HG03045 (cell line): ENCODE measurements around the gene ZDHHC12.

Source experiments
- ATAC-seq: cut with Tn5 transposase; IDR thresholded peaks from one replicate; pipeline ENCODE4 v1.9.1; 2021; ENCODE audit warnings: mild to moderate bottlenecking, moderate library complexity; ENCODE audit not compliant: unreplicated experiment

The ZDHHC12 gene

GRCh38 chr9:128731093-128731492 lies 7.2 kb upstream of the ZDHHC12 start:
- ATAC-seq: no peak

GRCh38 chr9:128729766-128730517 lies 6.0 kb upstream of the ZDHHC12 start:
- no peak for ATAC-seq

- ATAC-seq: no peak
These were observed 5.4 kb upstream of the ZDHHC12 start for GRCh38 chr9:128729302-128729701.

GRCh38 chr9:128728298-128728697 lies 4.4 kb upstream of the ZDHHC12 start:
- no peak for ATAC-seq

GRCh38 chr9:128727640-128728248 lies 3.8 kb upstream of the ZDHHC12 start:
- ATAC-seq: no peak

- no peak for ATAC-seq
These were observed 851 bp upstream of the ZDHHC12 start for GRCh38 chr9:128724744-128725211.

- no peak for ATAC-seq
These were observed 518 bp downstream of the ZDHHC12 start for GRCh38 chr9:128723352-128723865.

GRCh38 chr9:128722380-128723351 lies 1.3 kb downstream of the ZDHHC12 start:
- no peak for ATAC-seq

- no peak for ATAC-seq
These were observed 2.4 kb downstream of the ZDHHC12 start for GRCh38 chr9:128721487-128722010.

GRCh38 chr9:128720841-128721486 lies 3.0 kb downstream of the ZDHHC12 start:
- ATAC-seq: no peak

GRCh38 chr9:128719919-128720605 lies 3.9 kb downstream of the ZDHHC12 start:
- ATAC-seq: no peak

- ATAC-seq: no peak
These were observed 5.5 kb downstream of the ZDHHC12 start for GRCh38 chr9:128718475-128718874.

GRCh38 chr9:128718047-128718446 lies 5.9 kb downstream of the ZDHHC12 start:
- no peak for ATAC-seq

GRCh38 chr9:128716581-128717254 lies 7.2 kb downstream of the ZDHHC12 start:
- ATAC-seq: no peak

GRCh38 chr9:128715436-128715750 lies 8.5 kb downstream of the ZDHHC12 start:
- no peak for ATAC-seq

GRCh38 chr9:128714586-128715435 lies 9.1 kb downstream of the ZDHHC12 start:
- ATAC-seq: no peak

GRCh38 chr9:128713941-128714573 lies 9.9 kb downstream of the ZDHHC12 start:
- no peak for ATAC-seq

GRCh38 chr9:128713411-128713780 lies 10.5 kb downstream of the ZDHHC12 start:
- ATAC-seq: no peak
